GM23338 (cell line): ENCODE measurements around the gene FAM162B.

Experiments used
- CREB1 ChIP-seq: fragments of 250-450 bp; sonication (Bioruptor Pico); IDR thresholded peaks from 2 replicates; pipeline ENCODE4 v1.5.0; 2020; ENCODE audit warnings: low read depth, mild to moderate bottlenecking, moderate library complexity
- CTCF ChIP-seq, 2 experiments: fragments of 200-600 bp in 1 of 2; sonication (generic) in 1 of 2; conservative IDR thresholded peaks; 2 replicates each; pipeline versions ENCODE4 v1.5.1 to v1.6.1; 2016 to 2017; ENCODE audit warnings: antibody characterized with exemption in 2 of 2, low read depth in 2 of 2, mild to moderate bottlenecking in 2 of 2, moderate library complexity in 1 of 2
- ETS1 ChIP-seq: IDR thresholded peaks from 2 replicates; pipeline ENCODE4 v1.6.1; 2016; ENCODE audit warnings: antibody characterized with exemption
- EZH2 ChIP-seq: fragments of 200-600 bp; sonication (generic); IDR thresholded peaks from one replicate; pipeline ENCODE4 v1.8.0; 2017; ENCODE audit warnings: antibody characterized with exemption, mild to moderate bottlenecking, low read depth; ENCODE audit not compliant: unreplicated experiment
- EZH2phosphoT487 ChIP-seq: fragments of 200-600 bp; sonication (generic); IDR thresholded peaks from one replicate; pipeline ENCODE4 v1.8.1; 2018; ENCODE audit warnings: antibody characterized with exemption; ENCODE audit not compliant: unreplicated experiment
- JUNB ChIP-seq: IDR thresholded peaks from one replicate; pipeline ENCODE4 v1.6.1; 2016; ENCODE audit warnings: antibody characterized with exemption; ENCODE audit not compliant: unreplicated experiment
- NANOG ChIP-seq: IDR thresholded peaks from 2 replicates; pipeline ENCODE4 v1.6.1; 2016; ENCODE audit warnings: antibody characterized with exemption, borderline replicate concordance
- POLR2AphosphoS5 ChIP-seq: IDR thresholded peaks from 2 replicates; pipeline ENCODE4 v1.6.1; 2016; ENCODE audit warnings: antibody characterized with exemption, low read depth
- REST ChIP-seq: IDR thresholded peaks from one replicate; pipeline ENCODE4 v1.6.1; 2018; ENCODE audit warnings: antibody characterized with exemption; ENCODE audit not compliant: unreplicated experiment
- STAT1 ChIP-seq: IDR thresholded peaks from one replicate; pipeline ENCODE4 v1.6.1; 2016; ENCODE audit warnings: antibody characterized with exemption; ENCODE audit not compliant: unreplicated experiment
- ZNF114 ChIP-seq: fragments of 250-450 bp; sonication (Bioruptor Pico); IDR thresholded peaks from 2 replicates; pipeline ENCODE4 v1.5.0; 2020; ENCODE audit warnings: mild to moderate bottlenecking, moderate library complexity
- ZNF331 ChIP-seq: fragments of 250-450 bp; sonication (Bioruptor Pico); IDR thresholded peaks from 2 replicates; pipeline ENCODE4 v1.5.0; 2020; ENCODE audit warnings: low read depth, mild to moderate bottlenecking, moderate library complexity

- TF ChIP-seq CTCF (conservative IDR thresholded peaks at IDR 0.05; ENCODE audit: low read depth in 2 of 2) (no peak), JUNB (no peak), POLR2AphosphoS5 (no peak), EZH2 (peak; percentile 29), REST (no peak), EZH2phosphoT487 (no peak), CREB1 (CRISPR knock-in tag) (no peak), ZNF331 (CRISPR knock-in tag) (no peak), ETS1 (no peak), ZNF114 (CRISPR knock-in tag) (no peak), STAT1 (no peak), NANOG (no peak)
These were observed 924 bp downstream of the FAM162B start for GRCh38 chr6:116764629-116764960.
